Measurements from ENCODE around the gene GSX2. TPM values are rescaled to one million over a fixed set of nuclear protein-coding genes. Genes with fewer than 3 reads are reported as not detected.
A peak's percentile ranks its signal among the peaks of the same experiment; 100 is the strongest.

The GSX2 gene
- total and polyA plus RNA-seq, 2 of the 8 experiments (the other 6 are each of a cell fraction or from before 2014, with no cell fraction given) = not detected

GRCh38 chr4:54091637-54092404 is 8.1 kb upstream of the GSX2 start (continued):
- TF ChIP-seq TAF7 (optimal IDR thresholded peaks at IDR 0.05; ENCODE audit: borderline replicate concordance, low read depth, low read length) (no peak), BRCA1 (IDR thresholded peaks at IDR 0.05; ENCODE audit: low read depth, low read length) (no peak), FOSL1 (IDR thresholded peaks at IDR 0.05; ENCODE audit: insufficient read depth, low read depth, low read length) (no peak), TBP (IDR thresholded peaks at IDR 0.05; ENCODE audit: low read depth, low read length) (no peak), ASH2L (IDR thresholded peaks at IDR 0.05; ENCODE audit: low read length) (peak; percentile 30), BCL11A (IDR thresholded peaks at IDR 0.05; ENCODE audit: low read depth in 2 of 2, low read length in 2 of 2) (no peak), EZH2 (IDR thresholded peaks at IDR 0.05; ENCODE audit: low read depth, low read length, severe bottlenecking) (peak; percentile 94), PHF8 (conservative IDR thresholded peaks at IDR 0.05; ENCODE audit: low read depth, low read length) (no peak), RAD21 (IDR thresholded peaks at IDR 0.05 in 1 of 2, conservative IDR thresholded peaks at IDR 0.05 in 1 of 2; ENCODE audit: low read depth in 2 of 2, low read length in 2 of 2) (no peak), CEBPB (IDR thresholded peaks at IDR 0.05; ENCODE audit: low read depth, low read length) (no peak), HDAC2 (IDR thresholded peaks at IDR 0.05; ENCODE audit: borderline replicate concordance in 1 of 2, low read depth in 2 of 2, low read length in 2 of 2) (0 out of 4 replicates have a peak, but pooled peaks of 1 of the 2 experiments have one; percentile 8)

All from H1 (cell line).